WTC11 (cell line): ENCODE results near the gene C3. TPM values are rescaled to one million over a fixed set of nuclear protein-coding genes. Genes with fewer than 3 reads are reported as not detected.

Experiments used
- ATAC-seq: fragments of 200-7000 bp; cut with Tn5 transposase; 2 replicates; pipeline ENCODE4 v1.10.0; 2021; ENCODE audit warnings: mild to moderate bottlenecking, moderate library complexity
- CTCF ChIA-PET: fragments of 300-600 bp; sonication (Branson Sonifier 250); formaldehyde crosslinking; loops from one replicate; lab custom pipeline; 2021; ENCODE audit warnings: antibody characterized with exemption; lab: Charles Lee
- POLR2A ChIA-PET: fragments of 350-600 bp; sonication (Branson Sonifier 250); formaldehyde crosslinking; loops from one replicate; lab custom pipeline; 2021; ENCODE audit warnings: antibody characterized with exemption; lab: Charles Lee
- DNase-seq: peaks from one replicate; pipeline ENCODE4 v3.0.0; 2021; ENCODE audit warnings: low spot score
- H3K27ac Mint-ChIP-seq: 2 replicates; pipeline ENCODE4 v1.8.0; 2021; ENCODE audit warnings: mixed read lengths
- H3K27me3 Mint-ChIP-seq: 2 replicates; pipeline ENCODE4 v1.8.0; 2021; ENCODE audit warnings: low read depth, mild to moderate bottlenecking, moderate library complexity, mixed read lengths
- H3K36me3 Mint-ChIP-seq: 2 replicates; pipeline ENCODE4 v1.8.0; 2021; ENCODE audit warnings: mixed read lengths
- H3K4me1 Mint-ChIP-seq: 2 replicates; pipeline ENCODE4 v1.8.0; 2022; ENCODE audit warnings: mixed read lengths
- H3K4me3 Mint-ChIP-seq: 2 replicates; pipeline ENCODE4 v1.8.0; 2021; ENCODE audit warnings: mild to moderate bottlenecking, moderate library complexity, mixed read lengths
- H3K9me3 Mint-ChIP-seq: 2 replicates; pipeline ENCODE4 v1.8.0; 2021; ENCODE audit warnings: mixed read lengths
- EMX1 ChIP-seq: fragments of 250-450 bp; sonication (Bioruptor Pico); IDR thresholded peaks from 2 replicates; pipeline ENCODE4 v1.8.0; 2021; ENCODE audit warnings: mild to moderate bottlenecking
- GRHL2 ChIP-seq: fragments of 250-450 bp; sonication (Bioruptor Pico); IDR thresholded peaks from 2 replicates; pipeline ENCODE4 v1.8.0; 2022; ENCODE audit warnings: mild to moderate bottlenecking, moderate library complexity; ENCODE audit not compliant: insufficient replicate concordance, severe bottlenecking
- HMGA2 ChIP-seq: fragments of 250-450 bp; sonication (Bioruptor Pico); IDR thresholded peaks from 2 replicates; pipeline ENCODE4 v1.4.0; 2021; ENCODE audit warnings: mild to moderate bottlenecking, moderate library complexity
- IRF2 ChIP-seq: sonication (generic); formaldehyde crosslinking; IDR thresholded peaks from 2 replicates; pipeline ENCODE4 v1.8.0; 2022; ENCODE audit warnings: low read depth, missing genetic modification reagents, borderline replicate concordance
- KAT7 ChIP-seq: sonication (generic); formaldehyde crosslinking; IDR thresholded peaks from 2 replicates; pipeline ENCODE4 v1.8.1; 2023; ENCODE audit warnings: missing genetic modification reagents, mild to moderate bottlenecking, borderline replicate concordance
- MXD4 ChIP-seq: fragments of 250-450 bp; sonication (Bioruptor Pico); IDR thresholded peaks from 2 replicates; pipeline ENCODE4 v1.8.0; 2021; ENCODE audit warnings: mild to moderate bottlenecking, moderate library complexity, borderline replicate concordance
- NFYB ChIP-seq: sonication (generic); formaldehyde crosslinking; conservative IDR thresholded peaks from 2 replicates; pipeline ENCODE4 v1.8.0; 2022; ENCODE audit warnings: low read depth, missing genetic modification reagents
- RELA ChIP-seq: sonication (generic); formaldehyde crosslinking; IDR thresholded peaks from 2 replicates; pipeline ENCODE4 v1.8.1; 2022; ENCODE audit warnings: missing genetic modification reagents, mild to moderate bottlenecking, borderline replicate concordance
- ZNF396 ChIP-seq: fragments of 250-450 bp; sonication (Bioruptor Pico); IDR thresholded peaks from 2 replicates; pipeline ENCODE4 v1.8.0; 2021; ENCODE audit warnings: mild to moderate bottlenecking, moderate library complexity, borderline replicate concordance
- total RNA-seq: library from RNA; stranded (reverse); gene quantifications from 3 replicates; pipeline ENCODE4 v1.2.3, GENCODE V29; 2021
- TF ChIP-seq, protein P1 (sequence below): sonication (generic); formaldehyde crosslinking; IDR thresholded peaks from 2 replicates; pipeline ENCODE4 v1.8.1; 2023; ENCODE audit warnings: mild to moderate bottlenecking, moderate library complexity, missing genetic modification reagents
- TF ChIP-seq, protein P2 (sequence below): sonication (generic); formaldehyde crosslinking; IDR thresholded peaks from 2 replicates; pipeline ENCODE4 v1.8.1; 2022; ENCODE audit warnings: low read depth, missing genetic modification reagents, borderline replicate concordance
- TF ChIP-seq, protein P3 (sequence below): sonication (generic); formaldehyde crosslinking; IDR thresholded peaks from 2 replicates; pipeline ENCODE4 v1.8.1; 2023; ENCODE audit warnings: mild to moderate bottlenecking, missing genetic modification reagents
- TF ChIP-seq, protein P4 (sequence below): sonication (generic); formaldehyde crosslinking; IDR thresholded peaks from 2 replicates; pipeline ENCODE4 v1.8.0; 2023; ENCODE audit warnings: mild to moderate bottlenecking, missing genetic modification reagents
- TF ChIP-seq, protein P5 (sequence below): sonication (generic); formaldehyde crosslinking; IDR thresholded peaks from 2 replicates; pipeline ENCODE4 v1.8.1; 2023; ENCODE audit warnings: mild to moderate bottlenecking, missing genetic modification reagents
- TF ChIP-seq, protein P6 (sequence below): fragments of 250-450 bp; sonication (Bioruptor Pico); IDR thresholded peaks from 2 replicates; pipeline ENCODE4 v1.9.0; 2021; ENCODE audit warnings: moderate library complexity, mild to moderate bottlenecking, inconsistent platforms, borderline replicate concordance
- TF ChIP-seq, protein P7 (sequence below): fragments of 250-450 bp; sonication (Bioruptor Pico); IDR thresholded peaks from 2 replicates; pipeline ENCODE4 v1.8.0; 2021; ENCODE audit warnings: mild to moderate bottlenecking

The C3 gene
- total RNA-seq, 1 experiment from 2014 or later, result 7.0 TPM

DNA sequence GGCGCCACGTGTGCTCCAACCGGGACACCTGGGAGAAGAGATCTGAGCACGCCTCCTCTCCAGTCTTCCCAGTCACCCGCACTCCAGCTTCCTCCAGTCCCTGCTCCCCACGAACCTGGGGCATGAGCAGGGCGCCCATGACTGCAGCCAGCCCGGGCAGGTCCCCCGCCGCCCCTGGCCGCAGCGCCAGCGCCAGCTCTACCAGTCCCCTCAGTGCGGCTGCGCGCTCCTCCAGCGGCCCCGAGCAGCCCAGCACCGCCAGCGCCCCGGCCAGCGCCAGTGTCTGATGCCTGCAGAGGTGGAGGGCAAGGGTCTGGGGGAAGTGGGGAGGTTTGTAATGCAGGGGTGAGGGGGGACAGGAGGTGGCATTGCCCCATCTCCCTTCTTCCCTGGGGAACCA is 33.7 kb upstream of the C3 start:
- Mint-ChIP-seq H3K36me3 (peaks cover 33% of the 10 kb centered on the region), H3K9me3 (no peaks in the 10 kb centered on the region), H3K4me3 (no peak overlapping the region), H3K27me3 (no peaks in the 10 kb centered on the region), H3K4me1 (peaks cover 5% of the 10 kb centered on the region; the same call in 1 of the 2 replicates), H3K27ac (no peak overlapping the region)
- TF ChIP-seq EMX1 (CRISPR knock-in tag) (no peak), HMGA2 (CRISPR knock-in tag) (no peak), RELA (no peak), IRF2 (CRISPR knock-in tag) (no peak), KAT7 (CRISPR knock-in tag) (no peak), GRHL2 (CRISPR knock-in tag) (no peak), MXD4 (CRISPR knock-in tag) (no peak), NFYB (CRISPR knock-in tag) (no peak), ZNF396 (CRISPR knock-in tag) (no peak)
- TF ChIP-seq, protein P1, sequence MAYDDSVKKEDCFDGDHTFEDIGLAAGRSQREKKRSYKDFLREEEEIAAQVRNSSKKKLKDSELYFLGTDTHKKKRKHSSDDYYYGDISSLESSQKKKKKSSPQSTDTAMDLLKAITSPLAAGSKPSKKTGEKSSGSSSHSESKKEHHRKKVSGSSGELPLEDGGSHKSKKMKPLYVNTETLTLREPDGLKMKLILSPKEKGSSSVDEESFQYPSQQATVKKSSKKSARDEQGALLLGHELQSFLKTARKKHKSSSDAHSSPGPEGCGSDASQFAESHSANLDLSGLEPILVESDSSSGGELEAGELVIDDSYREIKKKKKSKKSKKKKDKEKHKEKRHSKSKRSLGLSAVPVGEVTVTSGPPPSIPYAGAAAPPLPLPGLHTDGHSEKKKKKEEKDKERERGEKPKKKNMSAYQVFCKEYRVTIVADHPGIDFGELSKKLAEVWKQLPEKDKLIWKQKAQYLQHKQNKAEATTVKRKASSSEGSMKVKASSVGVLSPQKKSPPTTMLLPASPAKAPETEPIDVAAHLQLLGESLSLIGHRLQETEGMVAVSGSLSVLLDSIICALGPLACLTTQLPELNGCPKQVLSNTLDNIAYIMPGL, result no peak
- TF ChIP-seq, protein P2, sequence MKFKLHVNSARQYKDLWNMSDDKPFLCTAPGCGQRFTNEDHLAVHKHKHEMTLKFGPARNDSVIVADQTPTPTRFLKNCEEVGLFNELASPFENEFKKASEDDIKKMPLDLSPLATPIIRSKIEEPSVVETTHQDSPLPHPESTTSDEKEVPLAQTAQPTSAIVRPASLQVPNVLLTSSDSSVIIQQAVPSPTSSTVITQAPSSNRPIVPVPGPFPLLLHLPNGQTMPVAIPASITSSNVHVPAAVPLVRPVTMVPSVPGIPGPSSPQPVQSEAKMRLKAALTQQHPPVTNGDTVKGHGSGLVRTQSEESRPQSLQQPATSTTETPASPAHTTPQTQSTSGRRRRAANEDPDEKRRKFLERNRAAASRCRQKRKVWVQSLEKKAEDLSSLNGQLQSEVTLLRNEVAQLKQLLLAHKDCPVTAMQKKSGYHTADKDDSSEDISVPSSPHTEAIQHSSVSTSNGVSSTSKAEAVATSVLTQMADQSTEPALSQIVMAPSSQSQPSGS (CRISPR knock-in tag), result no peak
- TF ChIP-seq, protein P3, sequence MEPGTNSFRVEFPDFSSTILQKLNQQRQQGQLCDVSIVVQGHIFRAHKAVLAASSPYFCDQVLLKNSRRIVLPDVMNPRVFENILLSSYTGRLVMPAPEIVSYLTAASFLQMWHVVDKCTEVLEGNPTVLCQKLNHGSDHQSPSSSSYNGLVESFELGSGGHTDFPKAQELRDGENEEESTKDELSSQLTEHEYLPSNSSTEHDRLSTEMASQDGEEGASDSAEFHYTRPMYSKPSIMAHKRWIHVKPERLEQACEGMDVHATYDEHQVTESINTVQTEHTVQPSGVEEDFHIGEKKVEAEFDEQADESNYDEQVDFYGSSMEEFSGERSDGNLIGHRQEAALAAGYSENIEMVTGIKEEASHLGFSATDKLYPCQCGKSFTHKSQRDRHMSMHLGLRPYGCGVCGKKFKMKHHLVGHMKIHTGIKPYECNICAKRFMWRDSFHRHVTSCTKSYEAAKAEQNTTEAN, result no peak
- TF ChIP-seq, protein P4, sequence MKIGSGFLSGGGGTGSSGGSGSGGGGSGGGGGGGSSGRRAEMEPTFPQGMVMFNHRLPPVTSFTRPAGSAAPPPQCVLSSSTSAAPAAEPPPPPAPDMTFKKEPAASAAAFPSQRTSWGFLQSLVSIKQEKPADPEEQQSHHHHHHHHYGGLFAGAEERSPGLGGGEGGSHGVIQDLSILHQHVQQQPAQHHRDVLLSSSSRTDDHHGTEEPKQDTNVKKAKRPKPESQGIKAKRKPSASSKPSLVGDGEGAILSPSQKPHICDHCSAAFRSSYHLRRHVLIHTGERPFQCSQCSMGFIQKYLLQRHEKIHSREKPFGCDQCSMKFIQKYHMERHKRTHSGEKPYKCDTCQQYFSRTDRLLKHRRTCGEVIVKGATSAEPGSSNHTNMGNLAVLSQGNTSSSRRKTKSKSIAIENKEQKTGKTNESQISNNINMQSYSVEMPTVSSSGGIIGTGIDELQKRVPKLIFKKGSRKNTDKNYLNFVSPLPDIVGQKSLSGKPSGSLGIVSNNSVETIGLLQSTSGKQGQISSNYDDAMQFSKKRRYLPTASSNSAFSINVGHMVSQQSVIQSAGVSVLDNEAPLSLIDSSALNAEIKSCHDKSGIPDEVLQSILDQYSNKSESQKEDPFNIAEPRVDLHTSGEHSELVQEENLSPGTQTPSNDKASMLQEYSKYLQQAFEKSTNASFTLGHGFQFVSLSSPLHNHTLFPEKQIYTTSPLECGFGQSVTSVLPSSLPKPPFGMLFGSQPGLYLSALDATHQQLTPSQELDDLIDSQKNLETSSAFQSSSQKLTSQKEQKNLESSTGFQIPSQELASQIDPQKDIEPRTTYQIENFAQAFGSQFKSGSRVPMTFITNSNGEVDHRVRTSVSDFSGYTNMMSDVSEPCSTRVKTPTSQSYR, result no peak
- TF ChIP-seq, protein P5, sequence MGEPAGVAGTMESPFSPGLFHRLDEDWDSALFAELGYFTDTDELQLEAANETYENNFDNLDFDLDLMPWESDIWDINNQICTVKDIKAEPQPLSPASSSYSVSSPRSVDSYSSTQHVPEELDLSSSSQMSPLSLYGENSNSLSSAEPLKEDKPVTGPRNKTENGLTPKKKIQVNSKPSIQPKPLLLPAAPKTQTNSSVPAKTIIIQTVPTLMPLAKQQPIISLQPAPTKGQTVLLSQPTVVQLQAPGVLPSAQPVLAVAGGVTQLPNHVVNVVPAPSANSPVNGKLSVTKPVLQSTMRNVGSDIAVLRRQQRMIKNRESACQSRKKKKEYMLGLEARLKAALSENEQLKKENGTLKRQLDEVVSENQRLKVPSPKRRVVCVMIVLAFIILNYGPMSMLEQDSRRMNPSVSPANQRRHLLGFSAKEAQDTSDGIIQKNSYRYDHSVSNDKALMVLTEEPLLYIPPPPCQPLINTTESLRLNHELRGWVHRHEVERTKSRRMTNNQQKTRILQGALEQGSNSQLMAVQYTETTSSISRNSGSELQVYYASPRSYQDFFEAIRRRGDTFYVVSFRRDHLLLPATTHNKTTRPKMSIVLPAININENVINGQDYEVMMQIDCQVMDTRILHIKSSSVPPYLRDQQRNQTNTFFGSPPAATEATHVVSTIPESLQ (CRISPR knock-in tag), result no peak
- TF ChIP-seq, protein P6, sequence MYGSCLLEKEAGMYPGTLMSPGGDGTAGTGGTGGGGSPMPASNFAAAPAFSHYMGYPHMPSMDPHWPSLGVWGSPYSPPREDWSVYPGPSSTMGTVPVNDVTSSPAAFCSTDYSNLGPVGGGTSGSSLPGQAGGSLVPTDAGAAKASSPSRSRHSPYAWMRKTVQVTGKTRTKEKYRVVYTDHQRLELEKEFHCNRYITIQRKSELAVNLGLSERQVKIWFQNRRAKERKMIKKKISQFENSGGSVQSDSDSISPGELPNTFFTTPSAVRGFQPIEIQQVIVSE, result no peak
- TF ChIP-seq, protein P7, sequence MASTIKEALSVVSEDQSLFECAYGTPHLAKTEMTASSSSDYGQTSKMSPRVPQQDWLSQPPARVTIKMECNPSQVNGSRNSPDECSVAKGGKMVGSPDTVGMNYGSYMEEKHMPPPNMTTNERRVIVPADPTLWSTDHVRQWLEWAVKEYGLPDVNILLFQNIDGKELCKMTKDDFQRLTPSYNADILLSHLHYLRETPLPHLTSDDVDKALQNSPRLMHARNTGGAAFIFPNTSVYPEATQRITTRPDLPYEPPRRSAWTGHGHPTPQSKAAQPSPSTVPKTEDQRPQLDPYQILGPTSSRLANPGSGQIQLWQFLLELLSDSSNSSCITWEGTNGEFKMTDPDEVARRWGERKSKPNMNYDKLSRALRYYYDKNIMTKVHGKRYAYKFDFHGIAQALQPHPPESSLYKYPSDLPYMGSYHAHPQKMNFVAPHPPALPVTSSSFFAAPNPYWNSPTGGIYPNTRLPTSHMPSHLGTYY (CRISPR knock-in tag), result no peak
- ChIA-PET CTCF (interaction anchor here (1.2 to 3.4 kb wide), 5 partner anchors 9 to 223 kb away, joined by 3 to 31 read pairs (median 22); partner anchors contain the start of genes GPR108, SH2D3A and TNFSF9), POLR2A (interaction anchor here (2.5 to 3.3 kb wide), 2 partner anchors 13 to 15 kb away, joined by 29 to 40 read pairs; partner anchors contain the start of genes GPR108, SH2D3A and TRIP10)
- DNase-seq, result no peak
- no peak for ATAC-seq
